DOHH2 (cell line): Measurements from ENCODE around the gene PPP1R1B.

Experiments
- H3F3A ChIP-seq: fragments of 200-600 bp; sonication (generic), shearing (Covaris generic); 2 replicates; pipeline ENCODE4 v1.6.0; 2016; ENCODE audit warnings: antibody characterized with exemption, mild to moderate bottlenecking; ENCODE audit not compliant: control insufficient read depth, insufficient read depth
- H3K27ac ChIP-seq: fragments of 200-600 bp; sonication (generic); 2 replicates; pipeline ENCODE4 v1.5.1; 2014; ENCODE audit warnings: low read depth, mild to moderate bottlenecking, low read length, moderate library complexity
- H3K27me3 ChIP-seq: fragments of 200-600 bp; sonication (generic); 2 replicates; pipeline ENCODE4 v1.6.1; 2014; ENCODE audit warnings: mild to moderate bottlenecking, low read length, mixed read lengths; ENCODE audit not compliant: control insufficient read depth
- H3K36me3 ChIP-seq: fragments of 200-600 bp; sonication (generic); 2 replicates; pipeline ENCODE4 v1.6.1; 2014; ENCODE audit warnings: mild to moderate bottlenecking, low read length, moderate library complexity, mixed read lengths; ENCODE audit not compliant: control insufficient read depth
- H3K4me1 ChIP-seq: fragments of 200-600 bp; sonication (generic); 2 replicates; pipeline ENCODE4 v1.6.1; 2014; ENCODE audit warnings: mild to moderate bottlenecking, low read length, mixed read lengths; ENCODE audit not compliant: control insufficient read depth
- H3K4me2 ChIP-seq: fragments of 200-600 bp; sonication (generic); 2 replicates; pipeline ENCODE4 v1.6.0; 2014; ENCODE audit warnings: mild to moderate bottlenecking, low read length, moderate library complexity
- H3K4me3 ChIP-seq: fragments of 200-600 bp; sonication (generic); 2 replicates; pipeline ENCODE4 v1.5.1; 2014; ENCODE audit warnings: mild to moderate bottlenecking, low read length, mixed read lengths
- H3K79me2 ChIP-seq: fragments of 200-600 bp; sonication (generic); 2 replicates; pipeline ENCODE4 v1.6.1; 2014; ENCODE audit warnings: mild to moderate bottlenecking, low read length, mixed read lengths; ENCODE audit not compliant: control insufficient read depth
- H3K9me2 ChIP-seq: fragments of 200-600 bp; sonication (generic); replicated peaks from 2 replicates; pipeline ENCODE4 v1.6.1; 2014; ENCODE audit warnings: mild to moderate bottlenecking, low read length, mixed read lengths; ENCODE audit not compliant: control insufficient read depth
- H3K9me3 ChIP-seq: fragments of 200-600 bp; sonication (generic); 2 replicates; pipeline ENCODE4 v1.6.1; 2014; ENCODE audit warnings: antibody characterized with exemption, low read length, mixed read lengths; ENCODE audit not compliant: control insufficient read depth, insufficient read depth
- H4K20me1 ChIP-seq: fragments of 200-600 bp; sonication (generic); 2 replicates; pipeline ENCODE4 v1.6.0; 2014; ENCODE audit warnings: low read depth, mild to moderate bottlenecking, antibody characterized with exemption, low read length, moderate library complexity; ENCODE audit not compliant: control insufficient read depth, insufficient read depth
- CTCF ChIP-seq: fragments of 200-600 bp; sonication (generic); IDR thresholded peaks from one replicate; pipeline ENCODE4 v1.5.1; 2014; ENCODE audit warnings: antibody characterized with exemption, mild to moderate bottlenecking, low read depth, low read length; ENCODE audit not compliant: poor library complexity, severe bottlenecking
- EZH2phosphoT487 ChIP-seq: fragments of 200-600 bp; sonication (generic); IDR thresholded peaks from 2 replicates; pipeline ENCODE4 v1.6.1; 2017; ENCODE audit warnings: borderline replicate concordance, mild to moderate bottlenecking, antibody characterized with exemption, low read length, moderate library complexity, mixed read lengths

PPP1R1B gene

GRCh38 chr17:39601758-39602532 is 24.8 kb upstream of the PPP1R1B start:
- Histone ChIP-seq H3K27ac (no peak overlapping the region), H3K27me3 (peaks cover 97% of the 10 kb centered on the region), H3K36me3 (no peaks in the 10 kb centered on the region), H3K9me2 (no peaks in the 10 kb centered on the region), H3F3A (no peaks in the 10 kb centered on the region; the same call in 1 of the 2 replicates), H3K9me3 (no peaks in the 10 kb centered on the region), H3K4me1 (peaks cover 19% of the 10 kb centered on the region), H3K4me2 (no peak overlapping the region), H3K79me2 (no peaks in the 10 kb centered on the region), H3K4me3 (no peak overlapping the region), H4K20me1 (0 out of 2 replicates have a peak, but pooled peaks cover 2% of the 10 kb centered on the region)
- TF ChIP-seq CTCF (no peak), EZH2phosphoT487 (no peak)

GRCh38 chr17:39602533-39603303 is 24.0 kb upstream of the PPP1R1B start:
- H3K79me2 ChIP-seq: no peaks in the 10 kb centered on the region
- no peak overlapping the region for H3K4me2 ChIP-seq
- no peak overlapping the region for H3K27ac ChIP-seq
- peaks cover 98% of the 10 kb centered on the region for H3K27me3 ChIP-seq
- 0 out of 2 replicates have a peak, but pooled peaks cover 2% of the 10 kb centered on the region for H4K20me1 ChIP-seq
- H3K9me2 ChIP-seq: no peaks in the 10 kb centered on the region
- H3K4me3 ChIP-seq: no peak overlapping the region
- no peaks in the 10 kb centered on the region for H3K36me3 ChIP-seq
- no peaks in the 10 kb centered on the region; the same call in 1 of the 2 replicates for H3F3A ChIP-seq
- TF ChIP-seq EZH2phosphoT487: 0 out of 2 replicates have a peak, but pooled peaks have one; percentile 82
- TF ChIP-seq CTCF: no peak
- H3K9me3 ChIP-seq: no peaks in the 10 kb centered on the region
- peaks cover 19% of the 10 kb centered on the region for H3K4me1 ChIP-seq

- H4K20me1 ChIP-seq: 0 out of 2 replicates have a peak, but pooled peaks cover 2% of the 10 kb centered on the region
- no peaks in the 10 kb centered on the region for H3K9me2 ChIP-seq
- H3K36me3 ChIP-seq: no peaks in the 10 kb centered on the region
- H3K4me2 ChIP-seq: no peak overlapping the region
- no peak overlapping the region for H3K4me3 ChIP-seq
- H3K27me3 ChIP-seq: peaks cover 96% of the 10 kb centered on the region
- peaks cover 19% of the 10 kb centered on the region for H3K4me1 ChIP-seq
- TF ChIP-seq EZH2phosphoT487 (no peak; the same call in 1 of the 2 replicates), CTCF (no peak)
- no peaks in the 10 kb centered on the region for H3K79me2 ChIP-seq
- H3K9me3 ChIP-seq: no peaks in the 10 kb centered on the region
- no peak overlapping the region for H3K27ac ChIP-seq
- H3F3A ChIP-seq: no peaks in the 10 kb centered on the region; the same call in 1 of the 2 replicates
Measured at GRCh38 chr17:39603304-39604016, 23.3 kb upstream of the PPP1R1B start.
